Heart right ventricle (tissue), 16 donors: ENCODE data around the gene SLC39A8. TPM values are rescaled to one million over a fixed set of nuclear protein-coding genes. Genes with fewer than 3 reads are reported as not detected.
"Not testable (repeated sequence)": the region's sequence is repeated elsewhere in the genome, so short reads cannot be mapped to it uniquely, and the experiment has no call there.

Experiments used
- ATAC-seq, 8 donors: fragments of 200-7000 bp; cut with Tn5 transposase; one replicate each; pipeline ENCODE4 v1.9.1; 2020; ENCODE audit warnings: mild to moderate bottlenecking in 8 of 8, moderate library complexity in 8 of 8, moderate number of reproducible peaks in 1 of 8
- DNase-seq, 2 donors: peaks; one replicate each; pipeline ENCODE4 v3.0.0-alpha.2; 2020
- H3K27ac ChIP-seq, 10 donors: fragments of 200-600 bp; sonication (generic) in 2 of 10; one replicate each; pipeline versions ENCODE4 v1.5.0 to v1.8.0; 2020 to 2022; ENCODE audit warnings: mild to moderate bottlenecking in 3 of 10
- H3K27me3 ChIP-seq, 7 donors: fragments of 200-600 bp; one replicate each; pipeline ENCODE4 v1.8.0; 2021 to 2022; ENCODE audit warnings: mild to moderate bottlenecking in 2 of 7
- H3K36me3 ChIP-seq, 9 donors: fragments of 200-600 bp; sonication (generic) in 1 of 9; one replicate each; pipeline versions ENCODE4 v1.5.0 to v1.8.0; 2020 to 2022; ENCODE audit warnings: mild to moderate bottlenecking in 2 of 9
- H3K4me1 ChIP-seq, 9 donors: fragments of 200-600 bp; sonication (generic) in 1 of 9; one replicate each; pipeline versions ENCODE4 v1.5.0 to v1.8.0; 2020 to 2022; ENCODE audit warnings: mild to moderate bottlenecking in 4 of 9
- H3K4me3 ChIP-seq, 10 donors: fragments of 200-600 bp; sonication (generic) in 2 of 10; one replicate each; pipeline versions ENCODE4 v1.5.0 to v1.8.0; 2020 to 2022; ENCODE audit warnings: mild to moderate bottlenecking in 7 of 10, moderate library complexity in 2 of 10
- H3K9me3 ChIP-seq, 11 donors: fragments of 200-600 bp in 10 of 11; sonication (generic) in 2 of 11; one replicate each; pipeline versions ENCODE4 v1.5.0 to v1.8.0; 2013 to 2022; ENCODE audit warnings: mild to moderate bottlenecking in 2 of 11, control low read depth in 1 of 11, moderate library complexity in 1 of 11
- WGBS, 2 donors: extraction: QIAGEN DNeasy Blood & Tissue Kit; methylation state at CpG; one replicate each; pipeline ENCODE4 v1.1.7; 2013; ENCODE audit warnings: inconsistent platforms in 1 of 2; 5-methylcytosine and 5-hydroxymethylcytosine counted together
- intact Hi-C, 10 donors: fragments of 100-400 bp; cut with DNase I; formaldehyde crosslinking; loops; one replicate each; pipeline versions ENCODE4 v1.11.1 to v1.14.2; 2022
- polyA plus RNA-seq, 2 donors: library from polyadenylated mRNA; stranded (reverse); fragments of 200-250 nt; gene quantifications; one replicate each; pipeline ENCODE4 v1.2.3, GENCODE V29; 2013
- total RNA-seq, 10 donors: library from RNA; stranded (reverse); fragmentation: NEBNext Ultra II Directional in 3 of 10; extraction: Animal tissue kit (Norgen Biotek cat#: 25700) in 3 of 10; gene quantifications; one replicate each; pipeline versions ENCODE4 v1.2.1 to v1.2.4, GENCODE V29; 2021 to 2023
- TF ChIP-seq, protein P1 (sequence below), 9 donors: fragments of 200-600 bp; sonication (generic) in 2 of 9; IDR thresholded peaks; one replicate each; pipeline versions ENCODE4 v1.5.0 to v1.8.0; 2021 to 2022; ENCODE audit warnings: antibody characterized with exemption in 9 of 9, mild to moderate bottlenecking in 5 of 9, moderate library complexity in 1 of 9
- donor health status: Arrhythmogenic right ventricular cardiomyopathy.
- donor health status: ischemic (EF 13 %, LVEDD 7.1; RV severe dilation, severe dysfunction).
- donor health status: healthy with polysubstance abuse.
- donor health status: DM: no; HTN: yes; CAD: no.
- donor health status: DM: no; HTN: no; CAD: no.
- donor health status: ischemic (EF 25% LVEDD 6.9; RV normal size, moderate dysfunction).
- donor health status: ischemic (EF 25% LVEDD 5.7; RV mildly dilated, moderate dysfunction).
- donor health status: healthy.
- donor health status: DM: yes; HTN: yes; CAD: no.
- donor health status: Ischemic cardiomyopathy.
- donor health status: ischemic (EF 35%, LVEDD 5.7; RV mildly dilated, moderate dysfunction).
- donor health status: nonischemic (EF 11% LVEDD 7.7; RV severe dilation, severe dysfunction).
- donor health status: DM: yes; HTN: yes; CAD: no.
- donor health status: PGD.
- donor health status: ischemic (EF 29% LVEDD 5.4; RV normal size, mild dysfunction).
- donor health status: nonischemic (EF 23%, LVEDD 6.1; RV moderate dilation, normal function).

The SLC39A8 gene
- total and polyA plus RNA-seq, 12 donors: 1.00 to 11.0 (median 2.8) TPM

DNA sequence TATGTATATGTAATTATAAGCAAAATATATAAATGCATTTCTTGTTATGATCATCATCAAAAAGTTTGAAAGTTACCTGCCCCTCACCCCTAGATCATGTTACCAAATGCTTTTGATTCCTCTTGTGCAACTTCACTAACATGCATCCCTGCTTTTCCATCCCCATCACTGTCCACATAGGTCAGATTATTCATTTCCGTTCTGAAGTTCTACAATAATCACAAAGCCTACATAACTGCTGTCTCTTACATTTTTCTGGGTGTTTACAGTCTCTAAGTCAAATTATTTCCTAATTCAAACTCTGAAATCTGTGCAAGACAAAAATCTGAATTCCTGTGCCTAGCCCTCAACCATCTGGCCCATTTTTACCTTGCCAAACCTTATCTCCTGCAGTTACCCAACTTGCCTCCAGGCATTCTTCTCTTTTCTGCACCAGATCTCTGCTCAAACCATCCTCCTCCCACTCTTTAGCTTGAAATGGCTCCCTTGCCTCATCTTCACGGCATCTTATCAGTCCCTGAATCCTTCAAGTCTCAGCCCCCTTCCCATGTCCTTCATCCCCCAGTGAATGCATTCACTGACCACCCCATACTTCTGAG is 42.4 kb upstream of the SLC39A8 start:
- H3K27ac ChIP-seq: no peak overlapping the region
- intact Hi-C loops: no loop called here
- TF ChIP-seq, protein P1, sequence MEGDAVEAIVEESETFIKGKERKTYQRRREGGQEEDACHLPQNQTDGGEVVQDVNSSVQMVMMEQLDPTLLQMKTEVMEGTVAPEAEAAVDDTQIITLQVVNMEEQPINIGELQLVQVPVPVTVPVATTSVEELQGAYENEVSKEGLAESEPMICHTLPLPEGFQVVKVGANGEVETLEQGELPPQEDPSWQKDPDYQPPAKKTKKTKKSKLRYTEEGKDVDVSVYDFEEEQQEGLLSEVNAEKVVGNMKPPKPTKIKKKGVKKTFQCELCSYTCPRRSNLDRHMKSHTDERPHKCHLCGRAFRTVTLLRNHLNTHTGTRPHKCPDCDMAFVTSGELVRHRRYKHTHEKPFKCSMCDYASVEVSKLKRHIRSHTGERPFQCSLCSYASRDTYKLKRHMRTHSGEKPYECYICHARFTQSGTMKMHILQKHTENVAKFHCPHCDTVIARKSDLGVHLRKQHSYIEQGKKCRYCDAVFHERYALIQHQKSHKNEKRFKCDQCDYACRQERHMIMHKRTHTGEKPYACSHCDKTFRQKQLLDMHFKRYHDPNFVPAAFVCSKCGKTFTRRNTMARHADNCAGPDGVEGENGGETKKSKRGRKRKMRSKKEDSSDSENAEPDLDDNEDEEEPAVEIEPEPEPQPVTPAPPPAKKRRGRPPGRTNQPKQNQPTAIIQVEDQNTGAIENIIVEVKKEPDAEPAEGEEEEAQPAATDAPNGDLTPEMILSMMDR (IDR thresholded peaks at IDR 0.05): no peak

DNA sequence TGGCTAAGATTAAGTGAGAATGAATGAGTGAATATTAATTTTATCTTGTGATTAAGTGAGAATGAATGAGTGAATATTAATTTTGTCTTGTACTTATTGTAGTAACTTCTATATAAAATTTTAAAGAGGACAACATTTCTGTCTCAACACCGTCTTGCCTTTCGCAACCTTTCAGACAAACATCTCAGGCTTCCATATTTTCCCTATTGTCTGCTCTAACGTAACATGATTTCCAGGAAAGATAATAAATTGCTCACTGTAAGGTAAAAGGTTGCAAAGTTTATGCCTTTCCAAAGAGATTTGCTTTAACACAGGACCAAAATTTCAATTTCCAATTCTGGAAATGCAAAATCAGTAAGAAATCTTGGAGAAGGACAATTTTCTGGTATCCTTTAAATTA is 41.7 kb upstream of the SLC39A8 start:
- H3K4me3 ChIP-seq: no peak overlapping the region
- TF ChIP-seq, protein P1 (IDR thresholded peaks at IDR 0.05): no peak
- peaks cover 0 to 4% (median 0%) of the 10 kb centered on the region in 7 donors for H3K27me3 ChIP-seq
- H3K36me3 ChIP-seq: no peaks in the 10 kb centered on the region
- WGBS, 2 donors: 91% methylated on average over 3 of the region's 3 CpGs
- no peak overlapping the region for H3K27ac ChIP-seq
- peaks cover 0 to 5% (median 0%) of the 10 kb centered on the region in 9 donors for H3K4me1 ChIP-seq
- intact Hi-C loops: no loop called here
- DNase-seq (no peak), ATAC-seq (no peak)
- H3K9me3 ChIP-seq: no peaks in the 10 kb centered on the region

More for the DNA sequence above, 42.4 kb upstream of the SLC39A8 start:
- Histone ChIP-seq H3K36me3 (no peaks in the 10 kb centered on the region), H3K4me3 (no peak overlapping the region), H3K4me1 (peaks cover 0 to 5% (median 0%) of the 10 kb centered on the region in 9 donors), H3K9me3 (no peaks in the 10 kb centered on the region), H3K27me3 (peaks cover 0 to 4% (median 0%) of the 10 kb centered on the region in 7 donors)
- no peak for ATAC-seq
- 32 to 45% methylated on average over 2 of the region's 2 CpGs for WGBS, 2 donors
- no peak for DNase-seq

DNA sequence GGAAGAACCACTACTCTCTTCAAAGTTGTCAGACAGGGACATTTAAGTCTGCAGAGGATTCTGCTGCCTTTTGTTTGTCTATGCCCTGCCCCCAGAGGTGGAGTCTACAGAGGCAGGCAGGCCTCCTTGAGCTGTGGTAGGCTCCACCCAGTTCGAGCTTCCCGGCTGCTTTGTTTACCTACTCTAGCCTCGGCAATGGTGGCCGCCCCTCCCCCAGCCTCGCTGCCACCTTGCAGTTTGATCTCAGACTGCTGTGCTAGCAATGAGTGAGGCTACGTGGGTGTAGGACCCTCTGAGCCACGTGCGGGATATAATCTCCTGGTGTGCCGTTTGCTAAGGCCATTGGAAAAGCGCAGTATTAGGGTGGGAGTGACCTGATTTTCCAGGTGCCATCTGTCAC is 35.0 kb upstream of the SLC39A8 start:
- H3K4me1 ChIP-seq, H3K4me3 ChIP-seq, intact Hi-C loops, H3K27ac ChIP-seq, H3K36me3 ChIP-seq, DNase-seq, H3K9me3 ChIP-seq, H3K27me3 ChIP-seq, ATAC-seq: not testable (repeated sequence)
- WGBS, 2 donors: 81 to 84% methylated on average over 10 of the region's 10 CpGs

DNA sequence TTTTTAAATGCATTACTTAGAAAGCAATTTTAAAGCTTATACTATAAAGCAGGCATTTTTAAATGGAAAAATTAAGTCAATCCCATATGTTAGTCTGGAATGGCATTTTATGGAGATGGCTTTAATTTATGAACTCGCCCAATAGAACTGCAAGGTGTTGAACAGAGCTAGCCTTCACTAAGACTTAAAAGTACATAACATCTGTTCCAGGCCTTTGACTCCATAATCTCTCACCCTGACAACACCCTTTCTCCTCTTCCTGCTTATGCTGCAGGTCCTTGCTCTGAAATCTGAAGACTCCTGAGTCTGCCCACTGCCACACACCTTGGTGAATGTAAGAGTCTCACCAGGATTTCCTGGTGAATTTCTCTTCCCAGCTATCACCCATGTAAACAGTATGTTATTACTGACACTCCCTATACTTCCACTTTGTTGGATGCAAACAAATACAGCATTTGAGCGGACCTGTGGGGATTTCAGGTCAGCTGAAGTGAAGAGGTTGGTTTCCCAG is 17.7 kb upstream of the SLC39A8 start:
- ATAC-seq (no peak), DNase-seq (no peak)
- Histone ChIP-seq H3K36me3 (no peaks in the 10 kb centered on the region), H3K27me3 (peaks cover 0 to 6% (median 0%) of the 10 kb centered on the region in 7 donors), H3K4me1 (no peaks in the 10 kb centered on the region), H3K27ac (no peak overlapping the region), H3K9me3 (peaks cover 0 to 17% (median 0%) of the 10 kb centered on the region in 11 donors), H3K4me3 (no peak overlapping the region)
- WGBS, 2 donors: 81 to 95% methylated on average over 2 of the region's 2 CpGs
- intact Hi-C loops: no loop called here
- TF ChIP-seq, protein P1 (IDR thresholded peaks at IDR 0.05): no peak

DNA sequence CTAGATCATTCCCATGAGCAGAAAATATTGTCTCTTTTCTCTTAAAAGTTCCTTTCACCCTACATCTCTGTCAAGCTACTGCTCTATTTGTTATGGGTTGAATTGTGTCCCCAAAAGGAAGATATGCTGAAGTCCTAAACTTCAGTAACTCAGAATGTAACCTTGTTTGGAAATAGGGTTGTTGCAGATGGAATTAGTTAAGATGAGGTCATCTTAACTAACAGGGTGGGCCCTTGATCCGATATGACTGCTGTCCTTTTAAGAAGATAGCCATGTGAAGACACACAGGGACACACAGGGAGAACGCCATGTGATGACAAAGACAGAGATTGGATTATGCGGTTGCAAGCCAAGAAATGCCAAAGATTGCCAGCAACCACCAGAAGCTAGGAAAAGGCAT is 12.8 kb upstream of the SLC39A8 start:
- no peaks in the 10 kb centered on the region for H3K9me3 ChIP-seq
- TF ChIP-seq, protein P1 (IDR thresholded peaks at IDR 0.05): no peak
- H3K4me3 ChIP-seq: no peak overlapping the region
- H3K4me1 ChIP-seq: no peaks in the 10 kb centered on the region
- 58 to 65% methylated on average over 3 of the region's 3 CpGs for WGBS, 2 donors
- no peak overlapping the region for H3K27ac ChIP-seq
- H3K36me3 ChIP-seq: no peaks in the 10 kb centered on the region
- no peak for ATAC-seq
- H3K27me3 ChIP-seq: peaks cover 0 to 6% (median 0%) of the 10 kb centered on the region in 7 donors
- intact Hi-C loops: no loop called here
- no peak for DNase-seq

DNA sequence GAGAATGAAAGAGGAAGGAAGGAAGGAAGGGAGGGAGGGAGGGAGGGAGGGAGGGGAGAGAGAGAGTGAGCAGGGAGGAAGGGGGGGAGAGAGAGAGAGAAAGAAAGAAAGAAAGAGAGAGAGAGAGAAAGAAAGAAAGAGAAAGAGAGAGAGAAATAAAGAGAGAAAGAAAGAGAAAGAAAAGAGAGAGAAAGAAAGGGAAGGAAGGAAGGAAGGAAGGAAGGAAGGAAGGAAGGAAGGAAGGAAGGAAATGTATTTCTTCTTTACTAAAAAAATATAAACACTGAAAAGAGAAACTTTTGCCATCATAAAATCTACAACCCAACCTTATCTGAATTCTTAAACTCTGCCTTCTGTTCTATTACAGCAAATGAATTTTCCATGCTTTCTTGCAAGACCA is 12.4 kb upstream of the SLC39A8 start:
- H3K4me3 ChIP-seq, H3K4me1 ChIP-seq, intact Hi-C loops, H3K27ac ChIP-seq, DNase-seq, ATAC-seq, H3K36me3 ChIP-seq, H3K27me3 ChIP-seq, H3K9me3 ChIP-seq: not testable (repeated sequence)
